Keratinocyte (primary cell): Measurements from ENCODE around the gene OR5B21. TPM values are rescaled to one million over a fixed set of nuclear protein-coding genes. Genes with fewer than 3 reads are reported as not detected.

Experiments
- DNase-seq: peaks from one replicate; pipeline ENCODE4 v3.0.0-alpha.2; 2011; ENCODE audit warnings: low read depth, missing footprints, low spot score
- FAIRE-seq: peaks from 2 replicates; lab custom pipeline; 2011; peaks lifted over from hg19 to GRCh38; lab: Jason Lieb, UNC
- H2AFZ ChIP-seq: 2 replicates; pipeline ENCODE4 v1.6.0; 2012; ENCODE audit warnings: low read length, control low read depth, inconsistent platforms; ENCODE audit not compliant: control insufficient read depth
- H3K27ac ChIP-seq: 2 replicates; pipeline ENCODE4 v1.5.1; 2011; ENCODE audit warnings: low read length; ENCODE audit not compliant: control insufficient read depth, insufficient read depth
- H3K27me3 ChIP-seq: 3 replicates; pipeline ENCODE4 v1.6.0; 2011; ENCODE audit warnings: low read length; ENCODE audit not compliant: control insufficient read depth, insufficient read depth; ENCODE audit errors: extremely low read depth
- H3K36me3 ChIP-seq, 2 experiments: 2 replicates in 1 of 2; 3 replicates in 1 of 2; pipeline ENCODE4 v1.5.1; 2011; ENCODE audit warnings: low read length in 2 of 2, mild to moderate bottlenecking in 1 of 2; ENCODE audit not compliant: control insufficient read depth in 2 of 2, insufficient read depth in 2 of 2; ENCODE audit errors: extremely low read depth in 1 of 2
- H3K4me1 ChIP-seq: 3 replicates; pipeline ENCODE4 v1.5.1; 2011; ENCODE audit warnings: low read length; ENCODE audit not compliant: control insufficient read depth, insufficient read depth; ENCODE audit errors: extremely low read depth
- H3K4me2 ChIP-seq: 3 replicates; pipeline ENCODE4 v1.6.0; 2011; ENCODE audit warnings: low read depth, low read length; ENCODE audit not compliant: control insufficient read depth, insufficient read depth; ENCODE audit errors: extremely low read depth
- H3K4me3 ChIP-seq, 3 experiments: fragments of 200-600 bp in 1 of 3; sonication (generic) in 1 of 3; 2 replicates in 2 of 3; 3 replicates in 1 of 3; pipeline ENCODE4 v1.5.1; 2011 to 2016; ENCODE audit warnings: low read length in 3 of 3, mild to moderate bottlenecking in 3 of 3, control low read depth in 2 of 3, inconsistent platforms in 1 of 3, low read depth in 1 of 3, mixed read lengths in 1 of 3, mixed run types in 1 of 3, moderate library complexity in 1 of 3; ENCODE audit not compliant: control insufficient read depth in 2 of 3, insufficient read depth in 2 of 3; ENCODE audit errors: extremely low read depth in 1 of 3
- H3K79me2 ChIP-seq: 2 replicates; pipeline ENCODE4 v1.6.0; 2012; ENCODE audit warnings: low read length; ENCODE audit not compliant: control insufficient read depth, insufficient read depth
- H3K9ac ChIP-seq: 3 replicates; pipeline ENCODE4 v1.6.0; 2011; ENCODE audit warnings: low read length; ENCODE audit not compliant: control insufficient read depth, insufficient read depth; ENCODE audit errors: extremely low read depth
- H3K9me1 ChIP-seq: 3 replicates; pipeline ENCODE4 v1.6.0; 2011; ENCODE audit warnings: low read length; ENCODE audit not compliant: control insufficient read depth, insufficient read depth; ENCODE audit errors: extremely low read depth
- H3K9me3 ChIP-seq: 2 replicates; pipeline ENCODE4 v1.5.1; 2012; ENCODE audit warnings: low read depth, low read length; ENCODE audit not compliant: control insufficient read depth
- H4K20me1 ChIP-seq: 3 replicates; pipeline ENCODE4 v1.6.0; 2011; ENCODE audit warnings: low read length; ENCODE audit not compliant: control insufficient read depth, insufficient read depth; ENCODE audit errors: extremely low read depth
- CTCF ChIP-seq, 3 experiments: IDR thresholded peaks in 1 of 3; conservative IDR thresholded peaks in 1 of 3; optimal IDR thresholded peaks in 1 of 3; 2 replicates in 2 of 3; 3 replicates in 1 of 3; pipeline versions ENCODE3 to v1.5.1; 2011; ENCODE audit warnings: low read length in 3 of 3, mild to moderate bottlenecking in 3 of 3, moderate library complexity in 2 of 3, control low read depth in 1 of 3, inconsistent platforms in 1 of 3; ENCODE audit not compliant: insufficient read depth in 2 of 3; ENCODE audit errors: extremely low read depth in 1 of 3
- EZH2 ChIP-seq: IDR thresholded peaks from one replicate; pipeline ENCODE4 v1.6.1; 2012; ENCODE audit warnings: inconsistent platforms, mild to moderate bottlenecking, low read length, moderate library complexity
- dilution Hi-C: fragments of 300-500 bp; cut with MboI; formaldehyde crosslinking; loops from one replicate; pipeline ENCODE4 v1.7.0; 2020; ENCODE audit warnings: low sequenced_read_pairs; ENCODE audit not compliant: extremely low pct_ligation_motif_present
- polyA plus RNA-seq, 5 experiments: library from polyadenylated mRNA; depleted of rRNA in 3 of 5; stranded (reverse) in 3 of 5; stranded (forward) in 1 of 5; unstranded in 1 of 5; fragments of >200 nt; gene quantifications; 1 replicate in 1 of 5; 2 replicates in 3 of 5; 3 replicates in 1 of 5; pipeline versions ENCODE4 v1.2.1 to v1.2.3, GENCODE V29; 2011 to 2012; ENCODE audit warnings: missing spikeins in 2 of 5, low read depth in 1 of 5, low replicate concordance in 1 of 5

Gene OR5B21
- polyA plus RNA-seq, 1 donor (not counting 4 experiments of a cell fraction or from before 2014, with no cell fraction given): 0.09 TPM

GRCh38 chr11:58494101-58494500 is 13.8 kb downstream of the OR5B21 start:
- H3K4me1 ChIP-seq: peaks cover 11% of the 10 kb centered on the region
- no peak overlapping the region for H3K9ac ChIP-seq
- H3K27me3 ChIP-seq: no peaks in the 10 kb centered on the region
- H3K9me3 ChIP-seq: no peaks in the 10 kb centered on the region
- H3K9me1 ChIP-seq: no peaks in the 10 kb centered on the region
- H4K20me1 ChIP-seq: no peaks in the 10 kb centered on the region
- H3K4me2 ChIP-seq: no peak overlapping the region
- DNase-seq (no peak), FAIRE-seq (no peak)
- H3K4me3 ChIP-seq: no peak overlapping the region
- no peaks in the 10 kb centered on the region for H3K36me3 ChIP-seq
- no peaks in the 10 kb centered on the region for H3K79me2 ChIP-seq
- dilution Hi-C loops: no loop called here
- TF ChIP-seq CTCF (optimal IDR thresholded peaks at IDR 0.05 in 1 of 3, IDR thresholded peaks at IDR 0.05 in 1 of 3, conservative IDR thresholded peaks at IDR 0.05 in 1 of 3; ENCODE audit: extremely low read depth in 1 of 3, insufficient read depth in 2 of 3, low read length in 3 of 3) (no peak), EZH2 (no peak)
- H3K27ac ChIP-seq: no peak overlapping the region
- H2AFZ ChIP-seq: no peak overlapping the region

- no peak for TF ChIP-seq CTCF (optimal IDR thresholded peaks at IDR 0.05 in 1 of 3, IDR thresholded peaks at IDR 0.05 in 1 of 3, conservative IDR thresholded peaks at IDR 0.05 in 1 of 3; ENCODE audit: extremely low read depth in 1 of 3, insufficient read depth in 2 of 3, low read length in 3 of 3)
- TF ChIP-seq EZH2: no peak
- H3K79me2 ChIP-seq: no peaks in the 10 kb centered on the region
- dilution Hi-C loops: no loop called here
- DNase-seq (no peak), FAIRE-seq (no peak)
- H3K4me1 ChIP-seq: peaks cover 11% of the 10 kb centered on the region
- H3K9ac ChIP-seq: no peak overlapping the region
- no peak overlapping the region for H3K4me3 ChIP-seq
- no peaks in the 10 kb centered on the region for H3K27me3 ChIP-seq
- no peaks in the 10 kb centered on the region for H3K36me3 ChIP-seq
- no peak overlapping the region for H2AFZ ChIP-seq
- H4K20me1 ChIP-seq: no peaks in the 10 kb centered on the region
- no peaks in the 10 kb centered on the region for H3K9me1 ChIP-seq
- H3K4me2 ChIP-seq: no peak overlapping the region
- H3K27ac ChIP-seq: no peak overlapping the region
- no peaks in the 10 kb centered on the region for H3K9me3 ChIP-seq
Measured at GRCh38 chr11:58493676-58494075, 14.2 kb downstream of the OR5B21 start.
